ENCODE data around the gene GON7. TPM values are rescaled to one million over a fixed set of nuclear protein-coding genes. Genes with fewer than 3 reads are reported as not detected.

Gene GON7
- total RNA-seq, 4 donors from 2014 or later, result 8.3 to 17.9 (median 11.1) TPM

- Histone ChIP-seq H3K36me3 (peaks cover 0 to 28% of the 10 kb centered on the region in 2 donors), H3K27ac (peak overlapping the region; percentile 85 to 96 (median 88)), H3K4me1 (peaks cover 21 to 24% of the 10 kb centered on the region in 2 donors), H3K9me3 (no peaks in the 10 kb centered on the region), H3K27me3 (no peaks in the 10 kb centered on the region), H3K4me3 (peak overlapping the region; percentile 82 to 89 (median 87))
- TF ChIP-seq CTCF (IDR thresholded peaks at IDR 0.05 in 4 of 5, conservative IDR thresholded peaks at IDR 0.05 in 1 of 5), result peak in 1 of 5 experiments; percentile 25
- no peak for TF ChIP-seq POLR2A (IDR thresholded peaks at IDR 0.05)
- DNase-seq (peak in 1 of 2 donors; percentile 46), ATAC-seq (peak; percentile 42 to 48)
- in situ Hi-C loops (cut with MboI; ENCODE audit: low sequenced_read_pairs in 4 of 4) (loop anchor here in 1 of 4 donors (25.0 kb wide), 1 partner anchor 405 kb away; no protein-coding TSS in a partner anchor), intact Hi-C loops (cut with DNase I; ENCODE audit: low total_unique reads) (loop anchor here (1.0 to 5.0 kb wide), 4 partner anchors 23 to 460 kb away; partner anchors contain the start of genes BTBD7, ITPK1, LGMN and MOAP1)
Observed at GRCh38 chr14:93207468-93208308, 823 bp upstream of the GON7 start.

GRCh38 chr14:93201155-93201704 lies 5.6 kb downstream of the GON7 start:
- TF ChIP-seq CTCF (IDR thresholded peaks at IDR 0.05 in 4 of 5, conservative IDR thresholded peaks at IDR 0.05 in 1 of 5) (no peak), POLR2A (IDR thresholded peaks at IDR 0.05) (no peak)
- in situ Hi-C loops (cut with MboI; ENCODE audit: low sequenced_read_pairs in 4 of 4), result loop anchor here in 1 of 4 donors (25.0 kb wide), 1 partner anchor 411 kb away; no protein-coding TSS in a partner anchor
- DNase-seq (no peak), ATAC-seq (no peak)
- no peaks in the 10 kb centered on the region for H3K27me3 ChIP-seq
- intact Hi-C loops (cut with DNase I; ENCODE audit: low total_unique reads), result no loop called here
- no peaks in the 10 kb centered on the region for H3K9me3 ChIP-seq
- H3K4me1 ChIP-seq, result peaks cover 6 to 12% of the 10 kb centered on the region in 2 donors
- H3K4me3 ChIP-seq, result no peak overlapping the region
- no peak overlapping the region for H3K27ac ChIP-seq
- no peaks in the 10 kb centered on the region for H3K36me3 ChIP-seq

- ATAC-seq (peak; percentile 55 to 63), DNase-seq (no peak)
- Histone ChIP-seq H3K36me3 (no peaks in the 10 kb centered on the region), H3K4me3 (no peak overlapping the region), H3K27ac (peak overlapping the region in 1 of 4 donors; percentile 66), H3K9me3 (no peaks in the 10 kb centered on the region), H3K27me3 (no peaks in the 10 kb centered on the region), H3K4me1 (peaks cover 7 to 9% of the 10 kb centered on the region in 2 donors)
- intact Hi-C loops (cut with DNase I; ENCODE audit: low total_unique reads) (no loop called here), in situ Hi-C loops (cut with MboI; ENCODE audit: low sequenced_read_pairs in 4 of 4) (loop anchor here in 1 of 4 donors (25.0 kb wide), 1 partner anchor 412 kb away; no protein-coding TSS in a partner anchor)
- TF ChIP-seq POLR2A (IDR thresholded peaks at IDR 0.05) (no peak), CTCF (IDR thresholded peaks at IDR 0.05 in 4 of 5, conservative IDR thresholded peaks at IDR 0.05 in 1 of 5) (no peak)
Observed at GRCh38 chr14:93200553-93200952, 6.3 kb downstream of the GON7 start.

GRCh38 chr14:93199031-93199430 lies 7.8 kb downstream of the GON7 start:
- TF ChIP-seq CTCF (IDR thresholded peaks at IDR 0.05 in 4 of 5, conservative IDR thresholded peaks at IDR 0.05 in 1 of 5), result no peak
- TF ChIP-seq POLR2A (IDR thresholded peaks at IDR 0.05), result no peak
- in situ Hi-C loops (cut with MboI; ENCODE audit: low sequenced_read_pairs in 4 of 4) (no loop called here), intact Hi-C loops (cut with DNase I; ENCODE audit: low total_unique reads) (no loop called here)
- H3K4me1 ChIP-seq, result peaks cover 13 to 17% of the 10 kb centered on the region in 2 donors
- no peak overlapping the region for H3K4me3 ChIP-seq
- no peaks in the 10 kb centered on the region for H3K9me3 ChIP-seq
- peak overlapping the region; percentile 26 to 66 (median 49) for H3K27ac ChIP-seq
- H3K36me3 ChIP-seq, result no peaks in the 10 kb centered on the region
- ATAC-seq, result no peak
- DNase-seq, result no peak
- no peaks in the 10 kb centered on the region for H3K27me3 ChIP-seq
